WTC11 (cell line): ENCODE data around the gene CAT. TPM values are rescaled to one million over a fixed set of nuclear protein-coding genes. Genes with fewer than 3 reads are reported as not detected.

Experiments used
- ATAC-seq: fragments of 200-7000 bp; cut with Tn5 transposase; 2 replicates; pipeline ENCODE4 v1.10.0; 2021; ENCODE audit warnings: mild to moderate bottlenecking, moderate library complexity
- CTCF ChIA-PET: fragments of 300-600 bp; sonication (Branson Sonifier 250); formaldehyde crosslinking; loops from one replicate; lab custom pipeline; 2021; ENCODE audit warnings: antibody characterized with exemption; lab: Charles Lee
- POLR2A ChIA-PET: fragments of 350-600 bp; sonication (Branson Sonifier 250); formaldehyde crosslinking; loops from one replicate; lab custom pipeline; 2021; ENCODE audit warnings: antibody characterized with exemption; lab: Charles Lee
- DNase-seq: peaks from one replicate; pipeline ENCODE4 v3.0.0; 2021; ENCODE audit warnings: low spot score
- H3K27ac Mint-ChIP-seq: 2 replicates; pipeline ENCODE4 v1.8.0; 2021; ENCODE audit warnings: mixed read lengths
- H3K27me3 Mint-ChIP-seq: 2 replicates; pipeline ENCODE4 v1.8.0; 2021; ENCODE audit warnings: low read depth, mild to moderate bottlenecking, moderate library complexity, mixed read lengths
- H3K36me3 Mint-ChIP-seq: 2 replicates; pipeline ENCODE4 v1.8.0; 2021; ENCODE audit warnings: mixed read lengths
- H3K4me1 Mint-ChIP-seq: 2 replicates; pipeline ENCODE4 v1.8.0; 2022; ENCODE audit warnings: mixed read lengths
- H3K4me3 Mint-ChIP-seq: 2 replicates; pipeline ENCODE4 v1.8.0; 2021; ENCODE audit warnings: mild to moderate bottlenecking, moderate library complexity, mixed read lengths
- H3K9me3 Mint-ChIP-seq: 2 replicates; pipeline ENCODE4 v1.8.0; 2021; ENCODE audit warnings: mixed read lengths
- CBFB ChIP-seq: sonication (generic); formaldehyde crosslinking; IDR thresholded peaks from 2 replicates; pipeline ENCODE4 v1.8.1; 2022; ENCODE audit warnings: mild to moderate bottlenecking, low read depth, missing genetic modification reagents
- GABPB1 ChIP-seq: sonication (generic); formaldehyde crosslinking; IDR thresholded peaks from 2 replicates; pipeline ENCODE4 v1.8.1; 2023; ENCODE audit warnings: mild to moderate bottlenecking, missing genetic modification reagents
- RORB ChIP-seq: fragments of 250-450 bp; sonication (Bioruptor Pico); IDR thresholded peaks from 2 replicates; pipeline ENCODE4 v1.9.0; 2021; ENCODE audit warnings: mild to moderate bottlenecking
- TEAD4 ChIP-seq: sonication (generic); formaldehyde crosslinking; IDR thresholded peaks from 2 replicates; pipeline ENCODE4 v1.8.0; 2022; ENCODE audit warnings: mild to moderate bottlenecking, missing genetic modification reagents
- total RNA-seq: library from RNA; stranded (reverse); gene quantifications from 3 replicates; pipeline ENCODE4 v1.2.3, GENCODE V29; 2021
- TF ChIP-seq, protein P1 (sequence below): sonication (generic); formaldehyde crosslinking; IDR thresholded peaks from 2 replicates; pipeline ENCODE4 v1.8.1; 2023; ENCODE audit warnings: mild to moderate bottlenecking, missing genetic modification reagents
- TF ChIP-seq, protein P2 (sequence below): fragments of 200-600 bp; IDR thresholded peaks from 2 replicates; pipeline ENCODE4 v1.8.0; 2022; ENCODE audit warnings: antibody characterized with exemption
- TF ChIP-seq, protein P3 (sequence below): sonication (generic); formaldehyde crosslinking; IDR thresholded peaks from 2 replicates; pipeline ENCODE4 v1.8.0; 2022; ENCODE audit warnings: mild to moderate bottlenecking, missing genetic modification reagents
- TF ChIP-seq, protein P4 (sequence below): sonication (generic); formaldehyde crosslinking; IDR thresholded peaks from 2 replicates; pipeline ENCODE4 v1.8.1; 2022; ENCODE audit warnings: low read depth, missing genetic modification reagents, borderline replicate concordance
- TF ChIP-seq, protein P5 (sequence below): sonication (generic); formaldehyde crosslinking; conservative IDR thresholded peaks from 2 replicates; pipeline ENCODE4 v1.8.1; 2022; ENCODE audit warnings: mild to moderate bottlenecking, missing genetic modification reagents
- TF ChIP-seq, protein P6 (sequence below): fragments of 250-450 bp; sonication (Bioruptor Pico); IDR thresholded peaks from 2 replicates; pipeline ENCODE4 v2.1.2; 2022; ENCODE audit warnings: mild to moderate bottlenecking, moderate library complexity
- TF ChIP-seq, protein P7 (sequence below): sonication (generic); formaldehyde crosslinking; IDR thresholded peaks from 2 replicates; pipeline ENCODE4 v1.8.1; 2022; ENCODE audit warnings: mild to moderate bottlenecking, moderate library complexity, missing genetic modification reagents

CAT gene
- total RNA-seq, 1 experiment from 2014 or later: 9.3 TPM

DNA sequence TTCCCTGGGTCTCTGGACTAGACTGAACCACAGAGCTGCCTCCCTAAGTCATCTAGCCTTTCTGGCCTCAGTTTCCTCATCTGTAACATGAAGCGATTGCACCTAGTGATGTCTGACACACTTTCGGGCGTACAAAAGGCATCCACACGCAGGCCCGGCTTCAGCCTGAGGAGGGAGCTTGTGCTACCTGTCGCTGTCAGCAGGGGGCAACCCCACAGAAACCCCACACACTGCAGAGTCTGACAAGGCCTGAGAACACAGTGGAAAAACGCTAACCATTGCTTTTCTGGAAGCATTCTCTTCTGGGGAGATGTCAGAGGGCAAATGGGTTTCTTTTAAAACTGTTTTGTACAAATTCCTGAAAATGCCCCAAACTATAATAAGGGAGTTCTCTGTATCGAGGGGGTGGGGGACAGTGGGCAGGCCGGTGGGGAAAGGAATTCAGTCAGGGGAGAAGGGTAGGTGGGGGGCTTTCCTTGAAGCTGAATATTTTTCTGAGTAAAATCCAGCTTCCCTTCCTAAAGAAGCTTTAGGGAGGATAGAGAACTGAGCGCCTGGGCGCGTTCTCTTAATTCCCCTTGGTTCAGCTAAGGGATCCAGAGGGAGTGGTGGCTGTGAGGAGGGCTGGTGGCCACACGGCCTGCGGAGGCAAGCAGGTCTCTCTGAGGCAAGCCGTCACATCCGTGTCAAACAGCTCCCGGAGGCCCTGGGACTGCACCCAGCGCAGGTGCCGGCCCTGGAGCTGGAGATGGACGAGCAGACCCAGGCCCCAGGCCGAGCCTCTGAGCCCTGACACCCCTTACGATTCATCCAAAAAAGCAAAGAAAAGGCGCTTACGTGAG is 74.3 kb downstream of the CAT start:
- DNase-seq (peak; percentile 78), ATAC-seq (peak; percentile 94)
- POLR2A ChIA-PET: no interaction called here
- Mint-ChIP-seq H3K4me3 (no peak overlapping the region), H3K4me1 (peaks cover 20% of the 10 kb centered on the region)
- TF ChIP-seq, protein P1, sequence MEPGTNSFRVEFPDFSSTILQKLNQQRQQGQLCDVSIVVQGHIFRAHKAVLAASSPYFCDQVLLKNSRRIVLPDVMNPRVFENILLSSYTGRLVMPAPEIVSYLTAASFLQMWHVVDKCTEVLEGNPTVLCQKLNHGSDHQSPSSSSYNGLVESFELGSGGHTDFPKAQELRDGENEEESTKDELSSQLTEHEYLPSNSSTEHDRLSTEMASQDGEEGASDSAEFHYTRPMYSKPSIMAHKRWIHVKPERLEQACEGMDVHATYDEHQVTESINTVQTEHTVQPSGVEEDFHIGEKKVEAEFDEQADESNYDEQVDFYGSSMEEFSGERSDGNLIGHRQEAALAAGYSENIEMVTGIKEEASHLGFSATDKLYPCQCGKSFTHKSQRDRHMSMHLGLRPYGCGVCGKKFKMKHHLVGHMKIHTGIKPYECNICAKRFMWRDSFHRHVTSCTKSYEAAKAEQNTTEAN (CRISPR knock-in tag): no peak
- TF ChIP-seq, protein P2, sequence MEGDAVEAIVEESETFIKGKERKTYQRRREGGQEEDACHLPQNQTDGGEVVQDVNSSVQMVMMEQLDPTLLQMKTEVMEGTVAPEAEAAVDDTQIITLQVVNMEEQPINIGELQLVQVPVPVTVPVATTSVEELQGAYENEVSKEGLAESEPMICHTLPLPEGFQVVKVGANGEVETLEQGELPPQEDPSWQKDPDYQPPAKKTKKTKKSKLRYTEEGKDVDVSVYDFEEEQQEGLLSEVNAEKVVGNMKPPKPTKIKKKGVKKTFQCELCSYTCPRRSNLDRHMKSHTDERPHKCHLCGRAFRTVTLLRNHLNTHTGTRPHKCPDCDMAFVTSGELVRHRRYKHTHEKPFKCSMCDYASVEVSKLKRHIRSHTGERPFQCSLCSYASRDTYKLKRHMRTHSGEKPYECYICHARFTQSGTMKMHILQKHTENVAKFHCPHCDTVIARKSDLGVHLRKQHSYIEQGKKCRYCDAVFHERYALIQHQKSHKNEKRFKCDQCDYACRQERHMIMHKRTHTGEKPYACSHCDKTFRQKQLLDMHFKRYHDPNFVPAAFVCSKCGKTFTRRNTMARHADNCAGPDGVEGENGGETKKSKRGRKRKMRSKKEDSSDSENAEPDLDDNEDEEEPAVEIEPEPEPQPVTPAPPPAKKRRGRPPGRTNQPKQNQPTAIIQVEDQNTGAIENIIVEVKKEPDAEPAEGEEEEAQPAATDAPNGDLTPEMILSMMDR: peak; percentile 77
- TF ChIP-seq, protein P3, sequence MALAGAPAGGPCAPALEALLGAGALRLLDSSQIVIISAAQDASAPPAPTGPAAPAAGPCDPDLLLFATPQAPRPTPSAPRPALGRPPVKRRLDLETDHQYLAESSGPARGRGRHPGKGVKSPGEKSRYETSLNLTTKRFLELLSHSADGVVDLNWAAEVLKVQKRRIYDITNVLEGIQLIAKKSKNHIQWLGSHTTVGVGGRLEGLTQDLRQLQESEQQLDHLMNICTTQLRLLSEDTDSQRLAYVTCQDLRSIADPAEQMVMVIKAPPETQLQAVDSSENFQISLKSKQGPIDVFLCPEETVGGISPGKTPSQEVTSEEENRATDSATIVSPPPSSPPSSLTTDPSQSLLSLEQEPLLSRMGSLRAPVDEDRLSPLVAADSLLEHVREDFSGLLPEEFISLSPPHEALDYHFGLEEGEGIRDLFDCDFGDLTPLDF (CRISPR knock-in tag): no peak
- TF ChIP-seq TEAD4 (CRISPR knock-in tag) (no peak), CBFB (CRISPR knock-in tag) (no peak)
- TF ChIP-seq, protein P4, sequence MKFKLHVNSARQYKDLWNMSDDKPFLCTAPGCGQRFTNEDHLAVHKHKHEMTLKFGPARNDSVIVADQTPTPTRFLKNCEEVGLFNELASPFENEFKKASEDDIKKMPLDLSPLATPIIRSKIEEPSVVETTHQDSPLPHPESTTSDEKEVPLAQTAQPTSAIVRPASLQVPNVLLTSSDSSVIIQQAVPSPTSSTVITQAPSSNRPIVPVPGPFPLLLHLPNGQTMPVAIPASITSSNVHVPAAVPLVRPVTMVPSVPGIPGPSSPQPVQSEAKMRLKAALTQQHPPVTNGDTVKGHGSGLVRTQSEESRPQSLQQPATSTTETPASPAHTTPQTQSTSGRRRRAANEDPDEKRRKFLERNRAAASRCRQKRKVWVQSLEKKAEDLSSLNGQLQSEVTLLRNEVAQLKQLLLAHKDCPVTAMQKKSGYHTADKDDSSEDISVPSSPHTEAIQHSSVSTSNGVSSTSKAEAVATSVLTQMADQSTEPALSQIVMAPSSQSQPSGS (CRISPR knock-in tag): no peak
- TF ChIP-seq, all 79 proteins: peak for 1
- Mint-ChIP-seq H3K36me3 (no peaks in the 10 kb centered on the region), H3K27ac (no peak overlapping the region), H3K9me3 (no peaks in the 10 kb centered on the region), H3K27me3 (no peaks in the 10 kb centered on the region)
- CTCF ChIA-PET: interaction anchor here (0.5 to 3.3 kb wide), 35 partner anchors 8 to 1309 kb away, joined by 3 to 24 read pairs (median 4); partner anchors contain the start of gene CAT

DNA sequence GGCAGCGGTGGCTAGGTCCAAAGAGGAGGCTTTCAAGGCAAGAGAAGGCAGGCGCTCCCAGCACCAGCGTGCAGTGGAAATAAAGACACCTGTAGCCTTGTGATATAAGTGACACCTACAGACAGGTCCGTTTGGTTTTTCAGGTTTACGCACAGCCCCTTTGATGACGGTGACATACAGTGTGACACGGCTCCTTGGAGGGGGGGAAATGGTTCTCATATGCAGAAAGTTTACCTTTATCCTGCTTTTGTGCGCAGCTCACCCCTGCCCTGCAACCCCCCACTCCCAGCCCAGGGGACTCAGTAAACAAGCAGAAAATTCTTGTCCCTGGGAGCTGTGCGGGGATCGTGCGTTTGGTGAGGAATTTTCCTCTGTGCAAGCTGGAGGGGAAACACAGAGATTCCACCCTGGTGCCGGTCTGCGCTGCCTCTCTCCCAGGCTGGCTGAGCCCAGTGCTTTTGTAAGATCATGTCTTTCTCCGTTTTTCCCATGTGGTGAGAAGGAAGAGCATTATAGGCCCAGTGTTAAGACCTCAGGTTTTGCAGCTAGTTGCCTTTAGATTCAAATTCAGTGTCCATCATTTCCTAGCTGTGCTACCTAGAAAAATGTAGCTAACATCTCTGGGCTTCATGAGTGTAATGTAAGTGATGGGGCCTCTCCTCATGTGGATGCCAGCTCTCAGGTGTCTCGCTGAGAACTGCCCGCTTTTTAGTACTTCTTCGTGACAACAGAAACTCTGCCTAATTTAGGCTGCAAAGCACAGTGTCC is 75.1 kb downstream of the CAT start, which contains the start of gene ELF5:
TSS of gene ELF5 (minus strand) at position 113 of the 768 bp plus-strand sequence. CDS start 8,045 bp downstream, outside the sequence.
- Mint-ChIP-seq H3K27me3 (no peaks in the 10 kb centered on the region), H3K4me3 (no peak within 1 kb of the TSS), H3K36me3 (no peaks in the 10 kb centered on the region), H3K9me3 (no peaks in the 10 kb centered on the region), H3K4me1 (peaks cover 20% of the 10 kb centered on the region), H3K27ac (no peak within 1 kb of the TSS; the same call in 1 of the 2 replicates)
- no peak for TF ChIP-seq CBFB (CRISPR knock-in tag)
- TF ChIP-seq, protein P2: no peak
- no peak for TF ChIP-seq RORB
- no peak for TF ChIP-seq GABPB1 (CRISPR knock-in tag)
- TF ChIP-seq, protein P4 (CRISPR knock-in tag): no peak
- TF ChIP-seq, protein P5, sequence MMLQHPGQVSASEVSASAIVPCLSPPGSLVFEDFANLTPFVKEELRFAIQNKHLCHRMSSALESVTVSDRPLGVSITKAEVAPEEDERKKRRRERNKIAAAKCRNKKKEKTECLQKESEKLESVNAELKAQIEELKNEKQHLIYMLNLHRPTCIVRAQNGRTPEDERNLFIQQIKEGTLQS (CRISPR knock-in tag): no peak
- TF ChIP-seq, protein P6, sequence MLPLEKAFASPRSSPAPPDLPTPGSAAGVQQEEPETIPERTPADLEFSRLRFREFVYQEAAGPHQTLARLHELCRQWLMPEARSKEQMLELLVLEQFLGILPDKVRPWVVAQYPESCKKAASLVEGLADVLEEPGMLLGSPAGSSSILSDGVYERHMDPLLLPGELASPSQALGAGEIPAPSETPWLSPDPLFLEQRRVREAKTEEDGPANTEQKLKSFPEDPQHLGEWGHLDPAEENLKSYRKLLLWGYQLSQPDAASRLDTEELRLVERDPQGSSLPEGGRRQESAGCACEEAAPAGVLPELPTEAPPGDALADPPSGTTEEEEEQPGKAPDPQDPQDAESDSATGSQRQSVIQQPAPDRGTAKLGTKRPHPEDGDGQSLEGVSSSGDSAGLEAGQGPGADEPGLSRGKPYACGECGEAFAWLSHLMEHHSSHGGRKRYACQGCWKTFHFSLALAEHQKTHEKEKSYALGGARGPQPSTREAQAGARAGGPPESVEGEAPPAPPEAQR: no peak
- TF ChIP-seq, protein P7, sequence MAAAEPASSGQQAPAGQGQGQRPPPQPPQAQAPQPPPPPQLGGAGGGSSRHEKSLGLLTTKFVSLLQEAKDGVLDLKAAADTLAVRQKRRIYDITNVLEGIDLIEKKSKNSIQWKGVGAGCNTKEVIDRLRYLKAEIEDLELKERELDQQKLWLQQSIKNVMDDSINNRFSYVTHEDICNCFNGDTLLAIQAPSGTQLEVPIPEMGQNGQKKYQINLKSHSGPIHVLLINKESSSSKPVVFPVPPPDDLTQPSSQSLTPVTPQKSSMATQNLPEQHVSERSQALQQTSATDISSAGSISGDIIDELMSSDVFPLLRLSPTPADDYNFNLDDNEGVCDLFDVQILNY (CRISPR knock-in tag): no peak
- ATAC-seq: no peak; the same call in 1 of the 2 replicates
- ChIA-PET POLR2A (no interaction called here), CTCF (interaction anchor here (0.5 to 3.3 kb wide), 24 partner anchors 11 to 899 kb away, joined by 3 to 24 read pairs (median 5); partner anchors contain the start of gene CAT)
- DNase-seq: no peak
